HG02870 (cell line): ENCODE measurements around the gene RUFY1.
"Not testable (repeated sequence)": the region's sequence is repeated elsewhere in the genome, so short reads cannot be mapped to it uniquely, and the experiment has no call there.

ENCODE experiments used
- ATAC-seq: cut with Tn5 transposase; IDR thresholded peaks from one replicate; pipeline ENCODE4 v1.9.1; 2021; ENCODE audit warnings: mild to moderate bottlenecking, moderate library complexity; ENCODE audit not compliant: unreplicated experiment

The RUFY1 gene

GRCh38 chr5:179536676-179537075 is 13.7 kb upstream of the RUFY1 start:
- ATAC-seq: no peak

- ATAC-seq: no peak
Observed at GRCh38 chr5:179542170-179542569, 8.2 kb upstream of the RUFY1 start.

- not testable (repeated sequence) for ATAC-seq
Observed at GRCh38 chr5:179543275-179543674, 7.1 kb upstream of the RUFY1 start.

- ATAC-seq: no peak
Observed at GRCh38 chr5:179553006-179553405, 2.7 kb downstream of the RUFY1 start.

GRCh38 chr5:179553875-179554274 is 3.5 kb downstream of the RUFY1 start:
- no peak for ATAC-seq

- ATAC-seq: no peak
Observed at GRCh38 chr5:179554981-179555380, 4.6 kb downstream of the RUFY1 start.

- not testable (repeated sequence) for ATAC-seq
Observed at GRCh38 chr5:179558261-179558799, 8.0 kb downstream of the RUFY1 start.

- ATAC-seq: no peak
Observed at GRCh38 chr5:179558932-179559283, 8.6 kb downstream of the RUFY1 start.

GRCh38 chr5:179559284-179560252 is 9.2 kb downstream of the RUFY1 start:
- peak; percentile 99 for ATAC-seq

- ATAC-seq: no peak
Observed at GRCh38 chr5:179564526-179564925, 14.2 kb downstream of the RUFY1 start.

- no peak for ATAC-seq
Observed at GRCh38 chr5:179568721-179569120, 18.4 kb downstream of the RUFY1 start.

GRCh38 chr5:179572386-179572785 is 22.0 kb downstream of the RUFY1 start:
- ATAC-seq: no peak

- no peak for ATAC-seq
Observed at GRCh38 chr5:179577286-179577960, 27.1 kb downstream of the RUFY1 start.

- no peak for ATAC-seq
Observed at GRCh38 chr5:179585941-179586401, 35.6 kb downstream of the RUFY1 start.

- no peak for ATAC-seq
Observed at GRCh38 chr5:179588166-179588565, 37.8 kb downstream of the RUFY1 start.

GRCh38 chr5:179595916-179596315 is 45.6 kb downstream of the RUFY1 start:
- ATAC-seq: no peak

- ATAC-seq: no peak
Observed at GRCh38 chr5:179596421-179596820, 46.1 kb downstream of the RUFY1 start.

- ATAC-seq: no peak
Observed at GRCh38 chr5:179599100-179599499, 48.7 kb downstream of the RUFY1 start.

- no peak for ATAC-seq
Observed at GRCh38 chr5:179599566-179599965, 49.2 kb downstream of the RUFY1 start.

GRCh38 chr5:179599973-179600372 is 49.6 kb downstream of the RUFY1 start:
- no peak for ATAC-seq

GRCh38 chr5:179601871-179602625 is 51.7 kb downstream of the RUFY1 start:
- ATAC-seq: no peak
